ENCODE results near the gene PLD5. TPM values are rescaled to one million over a fixed set of nuclear protein-coding genes. Genes with fewer than 3 reads are reported as not detected.
"Not testable (repeated sequence)": the region's sequence is repeated elsewhere in the genome, so short reads cannot be mapped to it uniquely, and the experiment has no call there.

PLD5 gene
- total RNA-seq, 2 donors from 2014 or later = 0.27 TPM; not detected in 1

- no peaks in the 10 kb centered on the region for H3K27me3 ChIP-seq
- no peak overlapping the region for H3K27ac ChIP-seq
- DNase-seq = no peak
- intact Hi-C loops (cut with DNase I) = no loop called here
- no peaks in the 10 kb centered on the region for H3K9me3 ChIP-seq
- no peaks in the 10 kb centered on the region for H3K4me1 ChIP-seq
- no peak overlapping the region for H3K4me3 ChIP-seq
- TF ChIP-seq CTCF (IDR thresholded peaks at IDR 0.05) = no peak
- H3K9ac ChIP-seq (ENCODE audit: low read depth in 2 of 2, low read length in 2 of 2) = no peak overlapping the region
- no peaks in the 10 kb centered on the region for H3K36me3 ChIP-seq
These were observed 298.5 kb downstream of the PLD5 start for GRCh38 chr1:242225767-242226573.

GRCh38 chr1:242224878-242225766 lies 299.4 kb downstream of the PLD5 start:
- H3K36me3 ChIP-seq; H3K4me1 ChIP-seq; H3K9me3 ChIP-seq; H3K27ac ChIP-seq; DNase-seq; intact Hi-C loops (cut with DNase I); H3K4me3 ChIP-seq; H3K27me3 ChIP-seq; H3K9ac ChIP-seq (ENCODE audit: low read depth in 2 of 2, low read length in 2 of 2): not testable (repeated sequence)

DNA sequence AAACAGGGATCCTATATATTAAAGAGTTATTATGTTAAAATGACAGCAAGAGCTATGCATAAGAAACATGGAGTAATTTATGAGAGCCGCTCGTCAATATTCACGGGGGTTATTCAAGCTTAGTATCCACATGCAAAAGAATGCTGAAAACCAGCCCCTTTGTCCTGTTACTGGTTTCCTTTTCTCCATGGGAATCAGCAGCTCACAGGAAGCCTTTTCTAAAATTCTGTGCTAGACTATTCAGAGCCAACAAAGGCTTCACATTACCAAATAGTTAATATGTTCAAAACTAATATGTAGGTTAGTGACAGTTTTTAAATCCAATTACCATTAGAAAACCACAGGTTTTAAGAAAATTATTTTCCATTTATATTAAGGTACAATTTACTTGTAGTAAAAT lies 300.0 kb downstream of the PLD5 start:
- no peaks in the 10 kb centered on the region for H3K4me1 ChIP-seq
- no peaks in the 10 kb centered on the region for H3K36me3 ChIP-seq
- H3K27ac ChIP-seq = no peak overlapping the region
- no peak overlapping the region for H3K4me3 ChIP-seq
- no peaks in the 10 kb centered on the region for H3K9me3 ChIP-seq
- H3K9ac ChIP-seq (ENCODE audit: low read depth in 2 of 2, low read length in 2 of 2) = no peak overlapping the region
- intact Hi-C loops (cut with DNase I) = no loop called here
- no peak for TF ChIP-seq CTCF (IDR thresholded peaks at IDR 0.05)
- H3K27me3 ChIP-seq = no peaks in the 10 kb centered on the region
- no peak for DNase-seq

GRCh38 chr1:242219905-242220304 lies 304.6 kb downstream of the PLD5 start:
- H3K27me3 ChIP-seq = no peaks in the 10 kb centered on the region
- no peak for TF ChIP-seq CTCF (IDR thresholded peaks at IDR 0.05)
- no peak for DNase-seq
- H3K4me3 ChIP-seq = no peak overlapping the region
- no peaks in the 10 kb centered on the region for H3K36me3 ChIP-seq
- H3K9ac ChIP-seq (ENCODE audit: low read depth in 2 of 2, low read length in 2 of 2) = no peak overlapping the region
- no peaks in the 10 kb centered on the region for H3K9me3 ChIP-seq
- intact Hi-C loops (cut with DNase I) = no loop called here
- no peaks in the 10 kb centered on the region for H3K4me1 ChIP-seq
- no peak overlapping the region for H3K27ac ChIP-seq

- Histone ChIP-seq H3K36me3 (no peaks in the 10 kb centered on the region), H3K27me3 (no peaks in the 10 kb centered on the region), H3K9ac (ENCODE audit: low read depth in 2 of 2, low read length in 2 of 2) (no peak overlapping the region), H3K4me3 (no peak overlapping the region), H3K27ac (no peak overlapping the region), H3K9me3 (no peaks in the 10 kb centered on the region), H3K4me1 (no peaks in the 10 kb centered on the region)
- no peak for DNase-seq
- TF ChIP-seq CTCF (IDR thresholded peaks at IDR 0.05) = no peak
- intact Hi-C loops (cut with DNase I) = no loop called here
These were observed 305.1 kb downstream of the PLD5 start for GRCh38 chr1:242219298-242219901.

Data from colonic mucosa (tissue), 4 donors.